Type B pancreatic cell (in vitro differentiated cells): Measurements from ENCODE around the gene TNFSF13B. TPM values are rescaled to one million over a fixed set of nuclear protein-coding genes. Genes with fewer than 3 reads are reported as not detected.

ENCODE experiments used
- DNase-seq: peaks from one replicate; pipeline ENCODE4 v3.0.0; 2021; ENCODE audit warnings: mixed read lengths; ENCODE audit not compliant: unreplicated experiment; ENCODE audit errors: extremely low spot score
- H3K27ac Mint-ChIP-seq: 2 replicates; pipeline ENCODE4 v1.8.0; 2021; ENCODE audit warnings: mild to moderate bottlenecking, mixed read lengths
- H3K27me3 Mint-ChIP-seq: 2 replicates; pipeline ENCODE4 v1.8.0; 2021; ENCODE audit warnings: mixed read lengths
- H3K36me3 Mint-ChIP-seq: 2 replicates; pipeline ENCODE4 v1.8.0; 2021; ENCODE audit warnings: mixed read lengths
- H3K4me1 Mint-ChIP-seq: one replicate; pipeline ENCODE4 v1.8.0; 2021; ENCODE audit warnings: mixed read lengths; ENCODE audit not compliant: unreplicated experiment
- H3K4me3 Mint-ChIP-seq: 2 replicates; pipeline ENCODE4 v1.8.0; 2021; ENCODE audit warnings: mild to moderate bottlenecking, mixed read lengths
- H3K9me3 Mint-ChIP-seq: 2 replicates; pipeline ENCODE4 v1.8.0; 2021; ENCODE audit warnings: mixed read lengths
- total RNA-seq: library from RNA; stranded (reverse); gene quantifications from 2 replicates; pipeline ENCODE4 v1.2.1, GENCODE V29; 2021; ENCODE audit warnings: low replicate concordance
- TF ChIP-seq, protein P1 (sequence below): fragments of 200-600 bp; sonication (generic); conservative IDR thresholded peaks from 2 replicates; pipeline ENCODE4 v1.5.0; 2021; ENCODE audit warnings: antibody characterized with exemption, mild to moderate bottlenecking

Gene TNFSF13B
- total RNA-seq, 1 donor from 2014 or later = 1.8 TPM

DNA sequence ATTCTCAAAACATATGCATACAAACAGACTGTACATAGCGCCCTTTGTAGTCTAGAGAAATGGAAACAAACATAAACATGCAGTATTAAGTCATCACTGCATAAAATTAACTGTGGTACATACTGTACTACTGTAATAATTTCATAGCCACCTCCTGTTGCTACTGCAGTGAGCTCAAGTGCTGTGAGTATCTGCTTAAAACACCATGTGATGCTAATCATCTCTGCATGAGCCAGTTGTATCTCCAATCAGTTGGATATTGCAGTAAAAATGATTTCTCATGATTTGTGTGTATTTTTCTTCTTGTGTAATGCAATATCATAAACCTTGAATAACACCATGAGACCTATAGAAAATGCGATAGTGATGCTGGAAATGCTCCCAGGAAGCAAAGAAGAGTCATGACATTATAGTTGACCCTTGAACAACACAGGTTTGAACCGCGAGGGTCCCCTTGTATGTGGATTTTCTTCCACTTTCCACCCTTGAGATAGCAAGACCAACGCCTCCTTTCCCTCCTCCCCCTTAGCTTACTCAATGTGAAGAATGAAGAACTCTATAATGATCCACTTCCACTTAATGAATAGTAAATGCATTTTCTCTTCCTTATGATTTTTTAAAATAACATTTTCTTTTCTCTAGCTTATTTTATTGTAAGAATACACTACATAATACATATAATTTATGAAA is 4.1 kb downstream of the TNFSF13B start:
- Mint-ChIP-seq H3K27ac (no peak overlapping the region), H3K9me3 (no peaks in the 10 kb centered on the region), H3K4me3 (no peak overlapping the region), H3K36me3 (no peaks in the 10 kb centered on the region), H3K27me3 (no peaks in the 10 kb centered on the region), H3K4me1 (peaks cover 8% of the 10 kb centered on the region)
- no peak for DNase-seq
- TF ChIP-seq, protein P1, sequence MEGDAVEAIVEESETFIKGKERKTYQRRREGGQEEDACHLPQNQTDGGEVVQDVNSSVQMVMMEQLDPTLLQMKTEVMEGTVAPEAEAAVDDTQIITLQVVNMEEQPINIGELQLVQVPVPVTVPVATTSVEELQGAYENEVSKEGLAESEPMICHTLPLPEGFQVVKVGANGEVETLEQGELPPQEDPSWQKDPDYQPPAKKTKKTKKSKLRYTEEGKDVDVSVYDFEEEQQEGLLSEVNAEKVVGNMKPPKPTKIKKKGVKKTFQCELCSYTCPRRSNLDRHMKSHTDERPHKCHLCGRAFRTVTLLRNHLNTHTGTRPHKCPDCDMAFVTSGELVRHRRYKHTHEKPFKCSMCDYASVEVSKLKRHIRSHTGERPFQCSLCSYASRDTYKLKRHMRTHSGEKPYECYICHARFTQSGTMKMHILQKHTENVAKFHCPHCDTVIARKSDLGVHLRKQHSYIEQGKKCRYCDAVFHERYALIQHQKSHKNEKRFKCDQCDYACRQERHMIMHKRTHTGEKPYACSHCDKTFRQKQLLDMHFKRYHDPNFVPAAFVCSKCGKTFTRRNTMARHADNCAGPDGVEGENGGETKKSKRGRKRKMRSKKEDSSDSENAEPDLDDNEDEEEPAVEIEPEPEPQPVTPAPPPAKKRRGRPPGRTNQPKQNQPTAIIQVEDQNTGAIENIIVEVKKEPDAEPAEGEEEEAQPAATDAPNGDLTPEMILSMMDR = no peak

DNA sequence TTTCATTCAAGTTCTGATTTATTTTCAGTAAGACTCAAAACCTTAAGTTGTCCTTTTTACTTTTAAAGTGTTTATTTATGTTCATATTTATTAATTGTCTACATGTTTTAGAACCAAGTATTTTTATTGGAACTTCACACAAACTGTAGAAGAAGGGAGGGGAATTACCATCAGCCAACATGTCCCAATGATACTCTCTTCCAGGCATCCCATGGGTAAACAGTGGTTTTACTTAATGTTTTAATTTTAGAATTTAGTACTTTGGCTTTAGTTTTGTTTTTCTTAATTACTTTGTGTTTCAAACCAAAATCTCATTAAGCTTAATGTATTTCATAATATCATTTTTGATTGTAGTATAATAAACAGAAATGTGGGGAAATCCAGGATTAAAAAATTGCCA is 5.2 kb downstream of the TNFSF13B start:
- H3K4me1 Mint-ChIP-seq = peaks cover 3% of the 10 kb centered on the region
- no peaks in the 10 kb centered on the region for H3K36me3 Mint-ChIP-seq
- no peaks in the 10 kb centered on the region for H3K9me3 Mint-ChIP-seq
- no peak overlapping the region for H3K27ac Mint-ChIP-seq
- no peaks in the 10 kb centered on the region for H3K27me3 Mint-ChIP-seq
- TF ChIP-seq, protein P1 = no peak
- no peak overlapping the region for H3K4me3 Mint-ChIP-seq
- no peak for DNase-seq

DNA sequence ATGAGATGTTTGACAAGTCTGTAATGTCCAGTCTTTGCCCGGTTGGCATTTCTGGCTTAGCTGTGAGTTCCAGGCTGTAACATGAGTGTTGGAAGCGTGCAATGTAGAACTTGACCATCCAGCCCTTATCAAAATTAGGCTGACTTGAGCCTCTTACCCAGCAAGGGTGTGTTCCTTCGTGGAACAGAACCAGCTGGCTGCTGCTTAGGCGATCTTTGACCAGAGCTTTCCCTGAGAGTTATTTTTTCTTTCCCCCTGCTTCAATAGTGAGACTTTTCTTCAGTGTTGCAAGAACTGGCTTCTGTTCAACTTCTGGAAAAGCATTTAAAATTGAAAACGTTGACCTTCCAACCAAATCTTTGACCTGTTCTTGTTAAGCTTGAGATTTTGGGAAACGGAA is 6.5 kb downstream of the TNFSF13B start:
- TF ChIP-seq, protein P1 = no peak

DNA sequence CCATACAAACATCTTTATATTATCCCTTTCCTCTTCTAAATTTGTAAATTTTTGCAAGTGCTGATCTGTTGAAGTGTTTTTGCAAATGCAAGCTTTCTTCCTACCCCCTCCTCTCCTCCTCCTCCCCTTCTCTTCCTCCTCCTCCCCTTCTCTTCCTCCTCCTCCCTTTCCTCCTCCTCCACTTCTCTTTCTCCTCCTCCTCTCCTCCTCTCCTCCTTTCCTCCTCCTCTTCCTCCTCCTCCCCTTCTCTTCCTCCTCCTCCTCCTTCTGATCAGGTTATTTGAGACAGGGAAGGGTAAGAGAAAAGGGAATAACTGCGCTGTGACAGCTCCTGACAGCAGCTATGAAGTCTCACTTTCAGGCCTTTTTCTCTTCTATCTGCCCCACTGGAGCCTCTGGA is 8.9 kb downstream of the TNFSF13B start:
- TF ChIP-seq, protein P1 = no peak
- H3K4me1 Mint-ChIP-seq = no peaks in the 10 kb centered on the region
- H3K27ac Mint-ChIP-seq = no peak overlapping the region
- no peaks in the 10 kb centered on the region for H3K27me3 Mint-ChIP-seq
- no peaks in the 10 kb centered on the region for H3K9me3 Mint-ChIP-seq
- no peak overlapping the region for H3K4me3 Mint-ChIP-seq
- DNase-seq = no peak
- H3K36me3 Mint-ChIP-seq = no peaks in the 10 kb centered on the region

More for the DNA sequence above, 6.5 kb downstream of the TNFSF13B start:
- Mint-ChIP-seq H3K4me3 (no peak overlapping the region), H3K36me3 (no peaks in the 10 kb centered on the region), H3K9me3 (no peaks in the 10 kb centered on the region), H3K27me3 (no peaks in the 10 kb centered on the region), H3K4me1 (no peaks in the 10 kb centered on the region), H3K27ac (no peak overlapping the region)
- DNase-seq = no peak

DNA sequence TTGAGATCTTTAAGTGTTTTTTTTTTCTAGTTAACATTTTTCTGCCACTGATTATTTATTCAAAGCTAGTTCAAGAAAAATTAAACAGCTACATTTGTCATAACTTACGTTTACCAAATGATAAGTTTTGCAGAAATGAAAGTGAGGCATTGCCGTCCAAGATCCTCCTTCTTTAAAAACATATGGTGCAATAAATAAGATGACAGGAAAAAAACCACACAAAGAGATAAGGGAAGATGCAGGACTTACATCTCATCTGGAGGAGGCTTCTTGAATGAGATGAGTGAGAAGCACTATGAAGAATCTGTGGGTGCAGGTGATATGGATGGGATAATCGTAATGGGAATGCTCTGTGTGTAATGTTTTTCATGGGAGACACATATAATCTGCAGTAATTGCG is 12.4 kb downstream of the TNFSF13B start:
- H3K36me3 Mint-ChIP-seq = no peaks in the 10 kb centered on the region
- no peak overlapping the region for H3K4me3 Mint-ChIP-seq
- H3K9me3 Mint-ChIP-seq = no peaks in the 10 kb centered on the region
- TF ChIP-seq, protein P1 = no peak
- H3K27ac Mint-ChIP-seq = no peak overlapping the region
- no peaks in the 10 kb centered on the region for H3K27me3 Mint-ChIP-seq
- H3K4me1 Mint-ChIP-seq = no peaks in the 10 kb centered on the region
- no peak for DNase-seq
